HG03342 (cell line): ENCODE results near the gene CXCL1.
"Not testable (repeated sequence)": the region's sequence is repeated elsewhere in the genome, so short reads cannot be mapped to it uniquely, and the experiment has no call there.

ENCODE experiments used
- ATAC-seq: cut with Tn5 transposase; IDR thresholded peaks from one replicate; pipeline ENCODE4 v1.9.1; 2021; ENCODE audit warnings: mild to moderate bottlenecking, moderate library complexity; ENCODE audit not compliant: unreplicated experiment

CXCL1 gene

GRCh38 chr4:73872316-73873108, 3.3 kb downstream of the CXCL1 start:
- no peak for ATAC-seq

GRCh38 chr4:73874386-73874785, 5.2 kb downstream of the CXCL1 start:
- no peak for ATAC-seq

- no peak for ATAC-seq
These were observed 6.2 kb downstream of the CXCL1 start for GRCh38 chr4:73875401-73875800.

- ATAC-seq: no peak
These were observed 14.1 kb downstream of the CXCL1 start for GRCh38 chr4:73883306-73883705.

- ATAC-seq: no peak
These were observed 16.5 kb downstream of the CXCL1 start for GRCh38 chr4:73885574-73886267.

GRCh38 chr4:73891326-73891725, 22.1 kb downstream of the CXCL1 start:
- ATAC-seq: no peak

- no peak for ATAC-seq
These were observed 22.7 kb downstream of the CXCL1 start for GRCh38 chr4:73891739-73892405.

GRCh38 chr4:73892966-73893365, 23.8 kb downstream of the CXCL1 start:
- ATAC-seq: no peak

- ATAC-seq: no peak
These were observed 24.8 kb downstream of the CXCL1 start for GRCh38 chr4:73894001-73894400.

- no peak for ATAC-seq
These were observed 26.3 kb downstream of the CXCL1 start for GRCh38 chr4:73895201-73896175.

- ATAC-seq: no peak
These were observed 27.2 kb downstream of the CXCL1 start for GRCh38 chr4:73896416-73896815.

- ATAC-seq: no peak
These were observed 28.4 kb downstream of the CXCL1 start for GRCh38 chr4:73897380-73898136.

GRCh38 chr4:73899338-73899737, 30.1 kb downstream of the CXCL1 start:
- not testable (repeated sequence) for ATAC-seq

- ATAC-seq: no peak
These were observed 31.8 kb downstream of the CXCL1 start for GRCh38 chr4:73901031-73901430.

GRCh38 chr4:73902038-73902637, 32.9 kb downstream of the CXCL1 start:
- ATAC-seq: no peak

GRCh38 chr4:73902817-73903547, 33.8 kb downstream of the CXCL1 start:
- ATAC-seq: no peak

- ATAC-seq: no peak
These were observed 35.3 kb downstream of the CXCL1 start for GRCh38 chr4:73904491-73904890.

- no peak for ATAC-seq
These were observed 39.8 kb downstream of the CXCL1 start for GRCh38 chr4:73908965-73909364.

GRCh38 chr4:73911746-73912145, 42.6 kb downstream of the CXCL1 start:
- no peak for ATAC-seq
